ENCODE results near the gene XPC.

DNA sequence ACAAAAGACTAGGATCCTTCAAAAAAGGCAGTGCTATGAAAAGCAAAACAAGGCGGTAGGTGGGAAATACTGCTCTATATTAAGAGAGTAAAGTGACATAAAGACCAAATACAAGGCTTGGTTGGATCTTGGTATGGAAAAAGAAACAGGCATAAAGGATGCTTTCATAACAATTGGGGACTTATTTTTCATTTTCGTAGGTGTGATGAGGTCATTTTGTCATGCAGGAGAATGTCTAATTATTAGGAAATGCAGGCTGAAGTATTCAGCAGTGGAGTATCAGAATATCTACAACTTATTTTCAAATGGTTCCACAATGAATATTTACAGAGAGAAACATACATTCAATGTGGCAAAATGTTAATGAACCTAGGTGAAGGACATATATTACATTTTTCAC, 9.0 kb downstream of the XPC start:
- no peak for TF ChIP-seq SRF (IDR thresholded peaks at IDR 0.05; ENCODE audit: low read depth, low read length)
- no peak for TF ChIP-seq GTF2F1 (IDR thresholded peaks at IDR 0.05; ENCODE audit: borderline replicate concordance, low read depth, low read length)
- TF ChIP-seq, protein P1, sequence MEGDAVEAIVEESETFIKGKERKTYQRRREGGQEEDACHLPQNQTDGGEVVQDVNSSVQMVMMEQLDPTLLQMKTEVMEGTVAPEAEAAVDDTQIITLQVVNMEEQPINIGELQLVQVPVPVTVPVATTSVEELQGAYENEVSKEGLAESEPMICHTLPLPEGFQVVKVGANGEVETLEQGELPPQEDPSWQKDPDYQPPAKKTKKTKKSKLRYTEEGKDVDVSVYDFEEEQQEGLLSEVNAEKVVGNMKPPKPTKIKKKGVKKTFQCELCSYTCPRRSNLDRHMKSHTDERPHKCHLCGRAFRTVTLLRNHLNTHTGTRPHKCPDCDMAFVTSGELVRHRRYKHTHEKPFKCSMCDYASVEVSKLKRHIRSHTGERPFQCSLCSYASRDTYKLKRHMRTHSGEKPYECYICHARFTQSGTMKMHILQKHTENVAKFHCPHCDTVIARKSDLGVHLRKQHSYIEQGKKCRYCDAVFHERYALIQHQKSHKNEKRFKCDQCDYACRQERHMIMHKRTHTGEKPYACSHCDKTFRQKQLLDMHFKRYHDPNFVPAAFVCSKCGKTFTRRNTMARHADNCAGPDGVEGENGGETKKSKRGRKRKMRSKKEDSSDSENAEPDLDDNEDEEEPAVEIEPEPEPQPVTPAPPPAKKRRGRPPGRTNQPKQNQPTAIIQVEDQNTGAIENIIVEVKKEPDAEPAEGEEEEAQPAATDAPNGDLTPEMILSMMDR (IDR thresholded peaks at IDR 0.05; ENCODE audit: control extremely low read depth in 1 of 3, insufficient read depth in 1 of 3, low read depth in 1 of 3, low read length in 3 of 3): no peak

Data from H1 (cell line).